HFF-Myc (cell line): ENCODE results near the gene TBKBP1.

Source experiments
- DNase-seq: peaks from one replicate; pipeline ENCODE4 v3.0.0-alpha.2; 2011; ENCODE audit warnings: low read depth; ENCODE audit errors: extremely low read depth
- H3K4me3 ChIP-seq: replicated peaks from 2 replicates; pipeline ENCODE4 v1.5.1; 2011; ENCODE audit warnings: low read depth, mild to moderate bottlenecking, control low read depth, low read length
- CTCF ChIP-seq: IDR thresholded peaks from 2 replicates; pipeline ENCODE4 v1.5.1; 2012; ENCODE audit warnings: mild to moderate bottlenecking, low read depth, low read length, control low read depth; ENCODE audit errors: missing control alignments

Gene TBKBP1

GRCh38 chr17:47698749-47699535 is 5.0 kb downstream of the TBKBP1 start:
- DNase-seq, result no peak
- H3K4me3 ChIP-seq, result no peak overlapping the region
- peak; percentile 87 for TF ChIP-seq CTCF

GRCh38 chr17:47699536-47699840 is 5.5 kb downstream of the TBKBP1 start:
- H3K4me3 ChIP-seq, result no peak overlapping the region
- DNase-seq, result no peak
- TF ChIP-seq CTCF, result no peak

GRCh38 chr17:47700471-47701449 is 6.8 kb downstream of the TBKBP1 start:
- H3K4me3 ChIP-seq, result no peak overlapping the region
- TF ChIP-seq CTCF, result no peak
- no peak for DNase-seq

- no peak for DNase-seq
- H3K4me3 ChIP-seq, result no peak overlapping the region
- TF ChIP-seq CTCF, result no peak
These were observed 7.6 kb downstream of the TBKBP1 start for GRCh38 chr17:47701608-47702007.

GRCh38 chr17:47702391-47702995 is 8.5 kb downstream of the TBKBP1 start:
- no peak for TF ChIP-seq CTCF
- DNase-seq, result no peak
- no peak overlapping the region for H3K4me3 ChIP-seq

GRCh38 chr17:47703191-47703591 is 9.2 kb downstream of the TBKBP1 start:
- TF ChIP-seq CTCF, result no peak
- no peak overlapping the region for H3K4me3 ChIP-seq
- no peak for DNase-seq
